ENCODE measurements around the gene TBC1D1. TPM values are rescaled to one million over a fixed set of nuclear protein-coding genes. Genes with fewer than 3 reads are reported as not detected.

The TBC1D1 gene
- total RNA-seq, 1 experiment from 2014 or later: 89.0 TPM

- Histone ChIP-seq H3K9me2 (replicated peaks; ENCODE audit: low read length) (no peaks in the 10 kb centered on the region), H3K79me2 (ENCODE audit: low read length) (no peaks in the 10 kb centered on the region), H4K20me1 (ENCODE audit: low read length) (no peaks in the 10 kb centered on the region), H3F3A (ENCODE audit: low read length, unreplicated experiment) (no peaks in the 10 kb centered on the region), H3K4me2 (ENCODE audit: low read length) (no peak overlapping the region), H3K9ac (ENCODE audit: low read length) (no peak overlapping the region), H3K27me3 (ENCODE audit: low read length) (no peaks in the 10 kb centered on the region), H3K9me3 (ENCODE audit: low read length) (no peaks in the 10 kb centered on the region), H3K36me3 (ENCODE audit: low read depth, low read length) (no peaks in the 10 kb centered on the region), H3K4me1 (ENCODE audit: insufficient read depth, low read length) (no peaks in the 10 kb centered on the region), H3K4me3 (ENCODE audit: low read length) (no peak overlapping the region), H3K27ac (ENCODE audit: low read length) (no peak overlapping the region), H2AFZ (ENCODE audit: low read length) (no peak overlapping the region)
- ChIA-PET CTCF (no interaction called here), POLR2A (ENCODE audit: unreplicated experiment) (no interaction called here)
- ATAC-seq: no peak
- BruUV-seq (replicated peaks): no TSS peak
- no peak for DNase-seq
- TF ChIP-seq, protein P1, sequence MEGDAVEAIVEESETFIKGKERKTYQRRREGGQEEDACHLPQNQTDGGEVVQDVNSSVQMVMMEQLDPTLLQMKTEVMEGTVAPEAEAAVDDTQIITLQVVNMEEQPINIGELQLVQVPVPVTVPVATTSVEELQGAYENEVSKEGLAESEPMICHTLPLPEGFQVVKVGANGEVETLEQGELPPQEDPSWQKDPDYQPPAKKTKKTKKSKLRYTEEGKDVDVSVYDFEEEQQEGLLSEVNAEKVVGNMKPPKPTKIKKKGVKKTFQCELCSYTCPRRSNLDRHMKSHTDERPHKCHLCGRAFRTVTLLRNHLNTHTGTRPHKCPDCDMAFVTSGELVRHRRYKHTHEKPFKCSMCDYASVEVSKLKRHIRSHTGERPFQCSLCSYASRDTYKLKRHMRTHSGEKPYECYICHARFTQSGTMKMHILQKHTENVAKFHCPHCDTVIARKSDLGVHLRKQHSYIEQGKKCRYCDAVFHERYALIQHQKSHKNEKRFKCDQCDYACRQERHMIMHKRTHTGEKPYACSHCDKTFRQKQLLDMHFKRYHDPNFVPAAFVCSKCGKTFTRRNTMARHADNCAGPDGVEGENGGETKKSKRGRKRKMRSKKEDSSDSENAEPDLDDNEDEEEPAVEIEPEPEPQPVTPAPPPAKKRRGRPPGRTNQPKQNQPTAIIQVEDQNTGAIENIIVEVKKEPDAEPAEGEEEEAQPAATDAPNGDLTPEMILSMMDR (conservative IDR thresholded peaks at IDR 0.05; ENCODE audit: low read depth, low read length): no peak
- no peak for TF ChIP-seq EZH2 (IDR thresholded peaks at IDR 0.05; ENCODE audit: low read length, unreplicated experiment)
- no peak for TF ChIP-seq EZH2phosphoT487 (IDR thresholded peaks at IDR 0.05; ENCODE audit: borderline replicate concordance, low read length)
- intact Hi-C loops (cut with micrococcal nuclease): no loop called here
These were observed 37.8 kb downstream of the TBC1D1 start for GRCh38 chr4:37928426-37929416.

DNA sequence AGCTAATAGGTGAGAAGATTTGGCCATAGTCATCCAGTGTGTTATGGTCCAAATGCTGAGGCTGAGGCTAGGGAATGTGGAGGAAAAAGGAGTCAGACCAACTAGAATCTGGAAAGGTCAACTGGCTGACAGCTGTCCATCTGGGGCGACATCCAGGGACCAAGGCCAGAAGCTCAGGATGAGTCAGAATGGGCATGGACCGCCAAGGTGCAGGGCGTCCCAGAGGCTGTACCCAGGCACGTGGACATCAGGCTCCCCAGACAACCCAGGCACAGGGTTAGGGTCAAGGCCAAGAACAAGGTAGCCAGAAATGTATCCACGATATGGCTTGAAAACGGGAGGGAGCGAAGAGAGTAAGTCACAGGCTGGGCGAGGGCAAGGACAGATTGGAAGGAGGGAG is 43.2 kb downstream of the TBC1D1 start:
- no peak for DNase-seq
- BruUV-seq (replicated peaks): no TSS peak
- Histone ChIP-seq H3K27ac (ENCODE audit: low read length) (no peak overlapping the region), H3K4me3 (ENCODE audit: low read length) (no peak overlapping the region), H3K4me1 (ENCODE audit: insufficient read depth, low read length) (no peaks in the 10 kb centered on the region), H3K9me2 (replicated peaks; ENCODE audit: low read length) (no peaks in the 10 kb centered on the region), H3K36me3 (ENCODE audit: low read depth, low read length) (no peaks in the 10 kb centered on the region), H3K4me2 (ENCODE audit: low read length) (no peak overlapping the region), H4K20me1 (ENCODE audit: low read length) (no peaks in the 10 kb centered on the region), H3K9me3 (ENCODE audit: low read length) (no peaks in the 10 kb centered on the region), H3K79me2 (ENCODE audit: low read length) (no peaks in the 10 kb centered on the region), H2AFZ (ENCODE audit: low read length) (no peak overlapping the region), H3K27me3 (ENCODE audit: low read length) (no peaks in the 10 kb centered on the region), H3K9ac (ENCODE audit: low read length) (no peak overlapping the region), H3F3A (ENCODE audit: low read length, unreplicated experiment) (no peaks in the 10 kb centered on the region)
- ChIA-PET CTCF (no interaction called here), POLR2A (ENCODE audit: unreplicated experiment) (no interaction called here)
- TF ChIP-seq EZH2phosphoT487 (IDR thresholded peaks at IDR 0.05; ENCODE audit: borderline replicate concordance, low read length) (no peak), EZH2 (IDR thresholded peaks at IDR 0.05; ENCODE audit: low read length, unreplicated experiment) (no peak)
- TF ChIP-seq, protein P1 (conservative IDR thresholded peaks at IDR 0.05; ENCODE audit: low read depth, low read length): no peak
- intact Hi-C loops (cut with micrococcal nuclease): no loop called here
- ATAC-seq: no peak

GRCh38 chr4:37934609-37935008 is 43.7 kb downstream of the TBC1D1 start:
- intact Hi-C loops (cut with micrococcal nuclease): loop anchor here (5.0 kb wide), 1 partner anchor 43 kb away; no protein-coding TSS in a partner anchor
- H3K9ac ChIP-seq (ENCODE audit: low read length): no peak overlapping the region
- no peak overlapping the region for H3K4me2 ChIP-seq (ENCODE audit: low read length)

More at GRCh38 chr4:37934609-37935008, 43.7 kb downstream of the TBC1D1 start:
- no peak overlapping the region for H3K27ac ChIP-seq (ENCODE audit: low read length)
- ATAC-seq (no peak), DNase-seq (no peak)
- H4K20me1 ChIP-seq (ENCODE audit: low read length): no peaks in the 10 kb centered on the region
- H3K9me2 ChIP-seq (replicated peaks; ENCODE audit: low read length): no peaks in the 10 kb centered on the region
- no peaks in the 10 kb centered on the region for H3K36me3 ChIP-seq (ENCODE audit: low read depth, low read length)
- no TSS peak for BruUV-seq (replicated peaks)
- H3K4me3 ChIP-seq (ENCODE audit: low read length): no peak overlapping the region
- ChIA-PET CTCF (no interaction called here), POLR2A (ENCODE audit: unreplicated experiment) (no interaction called here)
- no peaks in the 10 kb centered on the region for H3F3A ChIP-seq (ENCODE audit: low read length, unreplicated experiment)
- no peaks in the 10 kb centered on the region for H3K9me3 ChIP-seq (ENCODE audit: low read length)
- no peak overlapping the region for H2AFZ ChIP-seq (ENCODE audit: low read length)
- H3K4me1 ChIP-seq (ENCODE audit: insufficient read depth, low read length): no peaks in the 10 kb centered on the region
- no peaks in the 10 kb centered on the region for H3K79me2 ChIP-seq (ENCODE audit: low read length)
- TF ChIP-seq, protein P1 (conservative IDR thresholded peaks at IDR 0.05; ENCODE audit: low read depth, low read length): no peak
- TF ChIP-seq EZH2phosphoT487 (IDR thresholded peaks at IDR 0.05; ENCODE audit: borderline replicate concordance, low read length) (no peak), EZH2 (IDR thresholded peaks at IDR 0.05; ENCODE audit: low read length, unreplicated experiment) (no peak)
- no peaks in the 10 kb centered on the region for H3K27me3 ChIP-seq (ENCODE audit: low read length)

Measured in PC-3 (cell line).